Brain microvascular endothelial cell (primary cell): ENCODE results near the gene CES1.
"Not testable (repeated sequence)": the region's sequence is repeated elsewhere in the genome, so short reads cannot be mapped to it uniquely, and the experiment has no call there.

Experiments
- DNase-seq: peaks from one replicate; pipeline ENCODE4 v3.0.0-alpha.2; 2020
- H3K27ac ChIP-seq: fragments of 250-450 bp; sonication (Bioruptor Pico); 2 replicates; pipeline ENCODE4 v1.5.1; 2020; ENCODE audit warnings: mild to moderate bottlenecking, moderate library complexity
- H3K27me3 ChIP-seq: fragments of 250-450 bp; sonication (Bioruptor Pico); replicated peaks from 2 replicates; pipeline ENCODE4 v1.5.1; 2020; ENCODE audit warnings: mild to moderate bottlenecking
- H3K36me3 ChIP-seq: fragments of 250-450 bp; sonication (Bioruptor Pico); replicated peaks from 2 replicates; pipeline ENCODE4 v1.5.1; 2020; ENCODE audit warnings: mild to moderate bottlenecking
- H3K4me3 ChIP-seq: 2 replicates; pipeline ENCODE4 v1.5.1; 2011; ENCODE audit warnings: low read depth, mild to moderate bottlenecking, control low read depth, low read length, moderate library complexity
- in situ Hi-C: cut with HindIII; loops from 2 replicates; pipeline ENCODE4 v1.10.0; 2017; ENCODE audit warnings: low sequenced_read_pairs, low pct_ligation_motif_present
- TF ChIP-seq, protein P1 (sequence below): IDR thresholded peaks from 2 replicates; pipeline ENCODE4 v1.5.1; 2011; ENCODE audit warnings: low read depth, mild to moderate bottlenecking, moderate library complexity, low read length, control low read depth, inconsistent platforms; ENCODE audit errors: missing control alignments

Gene CES1

DNA sequence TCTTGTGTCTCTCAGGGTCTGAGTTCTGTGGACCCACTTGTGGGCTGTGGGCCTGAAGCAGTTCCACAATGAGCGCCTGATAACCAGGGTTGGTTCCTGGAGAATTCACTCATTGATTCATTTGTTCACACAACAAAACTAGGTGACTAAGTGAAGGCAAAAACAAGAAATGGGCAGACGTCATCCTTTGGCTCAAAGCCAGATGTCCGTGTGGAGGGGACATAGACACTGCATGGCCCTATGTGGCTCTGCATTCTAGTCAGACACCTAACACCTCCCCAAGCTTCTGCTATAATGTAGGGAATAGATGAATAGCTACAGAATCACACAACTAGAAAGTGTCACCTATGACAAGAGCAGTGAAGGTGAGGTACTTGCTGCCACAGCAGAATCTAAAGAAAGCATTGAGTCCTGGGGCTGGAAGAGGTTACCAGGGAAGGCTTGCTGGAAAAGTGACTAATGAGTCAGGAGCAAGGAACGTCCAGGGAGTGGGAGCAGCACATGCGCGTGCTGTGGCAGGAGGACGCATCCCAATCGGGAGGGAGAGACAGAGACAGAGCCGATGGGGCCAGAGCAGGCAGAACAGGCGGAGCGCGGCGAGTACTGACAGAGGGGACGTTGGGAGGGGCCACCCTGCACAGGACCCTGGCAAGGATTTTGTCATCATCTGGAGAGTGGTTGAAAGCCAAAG, 58.9 kb downstream of the CES1 start:
- in situ Hi-C loops, result no loop called here
- DNase-seq, result no peak

DNA sequence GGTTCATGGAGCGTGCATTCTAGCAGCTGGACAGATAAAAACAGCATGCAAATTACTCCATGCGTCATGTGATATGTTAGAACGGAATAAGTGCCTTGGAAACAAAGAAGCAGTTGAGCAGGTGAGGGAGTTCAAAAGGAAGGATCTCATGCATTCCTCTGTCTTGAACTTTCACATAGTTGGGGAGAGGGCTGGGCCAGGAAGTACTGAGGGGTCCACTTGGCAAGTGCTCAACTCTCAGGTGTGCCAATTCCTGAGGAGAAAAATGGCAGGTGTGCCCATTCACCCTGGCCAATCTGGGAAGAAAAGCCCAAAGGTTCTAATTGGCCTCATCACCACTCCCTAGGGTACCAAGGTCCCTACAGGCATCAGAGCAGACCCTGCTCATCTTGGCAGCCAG, 67.7 kb downstream of the CES1 start:
- no peaks in the 10 kb centered on the region for H3K36me3 ChIP-seq
- H3K4me3 ChIP-seq, result no peak overlapping the region
- TF ChIP-seq, protein P1, sequence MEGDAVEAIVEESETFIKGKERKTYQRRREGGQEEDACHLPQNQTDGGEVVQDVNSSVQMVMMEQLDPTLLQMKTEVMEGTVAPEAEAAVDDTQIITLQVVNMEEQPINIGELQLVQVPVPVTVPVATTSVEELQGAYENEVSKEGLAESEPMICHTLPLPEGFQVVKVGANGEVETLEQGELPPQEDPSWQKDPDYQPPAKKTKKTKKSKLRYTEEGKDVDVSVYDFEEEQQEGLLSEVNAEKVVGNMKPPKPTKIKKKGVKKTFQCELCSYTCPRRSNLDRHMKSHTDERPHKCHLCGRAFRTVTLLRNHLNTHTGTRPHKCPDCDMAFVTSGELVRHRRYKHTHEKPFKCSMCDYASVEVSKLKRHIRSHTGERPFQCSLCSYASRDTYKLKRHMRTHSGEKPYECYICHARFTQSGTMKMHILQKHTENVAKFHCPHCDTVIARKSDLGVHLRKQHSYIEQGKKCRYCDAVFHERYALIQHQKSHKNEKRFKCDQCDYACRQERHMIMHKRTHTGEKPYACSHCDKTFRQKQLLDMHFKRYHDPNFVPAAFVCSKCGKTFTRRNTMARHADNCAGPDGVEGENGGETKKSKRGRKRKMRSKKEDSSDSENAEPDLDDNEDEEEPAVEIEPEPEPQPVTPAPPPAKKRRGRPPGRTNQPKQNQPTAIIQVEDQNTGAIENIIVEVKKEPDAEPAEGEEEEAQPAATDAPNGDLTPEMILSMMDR, result no peak
- H3K27me3 ChIP-seq, result no peaks in the 10 kb centered on the region
- in situ Hi-C loops, result no loop called here
- H3K27ac ChIP-seq, result no peak overlapping the region
- no peak for DNase-seq

More for the DNA sequence above, 58.9 kb downstream of the CES1 start:
- Histone ChIP-seq H3K4me3 (no peak overlapping the region), H3K36me3 (no peaks in the 10 kb centered on the region), H3K27me3 (no peaks in the 10 kb centered on the region), H3K27ac (no peak overlapping the region)
- TF ChIP-seq, protein P1, result no peak

DNA sequence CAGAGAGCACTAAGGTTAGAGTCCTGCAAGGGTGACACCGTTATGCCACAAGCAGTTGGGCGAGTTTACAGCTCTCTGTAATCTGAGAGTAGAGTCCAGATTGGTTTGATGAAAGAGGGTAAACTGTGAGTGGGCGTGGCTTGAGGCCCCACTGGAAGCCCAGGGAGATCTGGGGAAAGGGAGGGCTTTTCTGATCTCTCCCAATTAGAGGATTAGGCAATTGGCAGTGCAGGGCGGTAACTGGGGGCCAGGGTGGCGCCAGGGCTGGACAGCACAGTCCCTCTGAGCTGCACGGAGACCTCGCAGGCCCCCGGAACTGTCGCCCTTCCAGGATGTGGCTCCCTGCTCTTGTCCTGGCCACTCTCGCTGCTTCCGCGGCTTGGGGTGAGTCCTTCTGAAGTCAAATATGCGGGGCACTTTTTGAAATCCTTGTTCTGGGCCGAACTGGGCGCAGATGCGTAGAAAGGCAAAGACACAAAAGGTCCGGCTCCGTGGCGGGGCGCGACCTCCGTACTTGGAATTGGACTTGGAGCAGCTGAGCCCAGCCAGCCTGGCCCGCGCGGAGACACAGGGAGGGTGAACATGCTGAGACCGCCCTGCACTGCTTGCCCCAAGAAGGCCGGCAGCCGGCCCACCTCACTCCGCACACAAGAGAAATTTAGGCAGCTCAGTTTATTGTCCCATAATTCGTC, 72.4 kb downstream of the CES1 start:
- H3K4me3 ChIP-seq, result no peak overlapping the region
- TF ChIP-seq, protein P1, result no peak
- in situ Hi-C loops, result no loop called here
- no peak for DNase-seq
- no peaks in the 10 kb centered on the region for H3K36me3 ChIP-seq
- H3K27ac ChIP-seq, result no peak overlapping the region
- H3K27me3 ChIP-seq, result no peaks in the 10 kb centered on the region

DNA sequence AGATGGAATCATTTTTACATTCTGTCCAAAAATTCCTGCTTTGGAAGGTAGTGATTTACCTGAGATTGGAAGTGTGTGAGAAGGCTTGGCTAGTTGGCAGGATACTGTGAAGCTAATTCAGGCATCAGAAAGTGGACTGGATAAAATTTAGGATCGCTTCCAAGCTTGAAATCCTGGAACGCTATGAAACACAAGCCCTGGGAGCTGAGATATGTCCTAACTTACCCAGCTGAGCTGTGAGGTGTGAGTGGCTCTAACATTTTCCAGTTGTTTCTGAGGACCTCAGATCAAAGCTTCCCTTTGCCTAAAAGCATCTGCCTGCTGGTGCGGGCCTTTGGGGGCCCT, 73.0 kb downstream of the CES1 start:
- in situ Hi-C loops, H3K4me3 ChIP-seq, DNase-seq, H3K27me3 ChIP-seq, H3K27ac ChIP-seq, H3K36me3 ChIP-seq: not testable (repeated sequence)

DNA sequence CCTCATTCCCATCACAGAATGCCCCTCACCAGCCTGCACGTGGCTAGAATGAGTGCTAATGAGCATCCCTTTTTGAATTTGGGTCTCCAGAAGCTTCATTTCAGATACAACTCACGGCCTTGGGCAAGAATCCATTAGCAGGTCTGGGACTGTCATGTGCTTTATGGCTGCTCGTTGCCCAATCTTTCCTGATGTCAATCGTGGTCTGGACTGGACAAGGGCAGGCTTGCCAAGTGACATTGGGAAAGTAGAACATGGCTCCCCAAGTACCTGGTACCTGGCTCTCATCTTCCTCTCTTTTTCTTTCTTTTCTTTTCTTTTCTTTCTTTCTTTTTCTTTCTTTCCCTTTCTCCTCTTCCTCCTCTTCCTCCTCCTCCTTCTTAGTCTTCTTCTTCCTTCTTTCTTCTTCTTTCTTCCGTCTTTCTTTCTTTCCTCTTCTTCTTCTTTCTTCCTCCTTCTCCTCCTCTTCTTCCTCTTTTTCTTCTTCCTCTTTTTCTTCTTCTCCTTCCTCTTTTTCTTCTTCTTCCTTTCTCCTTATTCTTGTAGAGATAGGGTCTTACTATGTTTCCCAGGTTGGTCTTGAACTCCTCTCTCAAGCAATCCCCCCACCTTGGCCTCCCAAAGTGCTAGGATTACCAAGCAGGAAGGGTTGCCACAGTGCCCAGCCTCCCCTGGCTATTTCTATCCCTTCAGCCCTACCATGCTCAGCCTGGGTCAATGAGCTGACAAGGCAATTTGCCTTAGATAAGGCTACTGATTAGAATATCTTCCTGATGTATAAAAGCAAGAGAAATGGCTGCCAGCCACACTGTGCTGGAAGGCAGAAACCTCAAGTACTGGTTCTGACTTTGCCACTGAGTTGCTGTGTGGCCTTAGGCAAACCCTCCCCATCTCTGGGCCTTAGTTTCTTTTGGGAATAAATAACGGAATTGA, 75.0 kb downstream of the CES1 start:
- H3K27me3 ChIP-seq, H3K4me3 ChIP-seq, DNase-seq, H3K27ac ChIP-seq, H3K36me3 ChIP-seq, in situ Hi-C loops: not testable (repeated sequence)

DNA sequence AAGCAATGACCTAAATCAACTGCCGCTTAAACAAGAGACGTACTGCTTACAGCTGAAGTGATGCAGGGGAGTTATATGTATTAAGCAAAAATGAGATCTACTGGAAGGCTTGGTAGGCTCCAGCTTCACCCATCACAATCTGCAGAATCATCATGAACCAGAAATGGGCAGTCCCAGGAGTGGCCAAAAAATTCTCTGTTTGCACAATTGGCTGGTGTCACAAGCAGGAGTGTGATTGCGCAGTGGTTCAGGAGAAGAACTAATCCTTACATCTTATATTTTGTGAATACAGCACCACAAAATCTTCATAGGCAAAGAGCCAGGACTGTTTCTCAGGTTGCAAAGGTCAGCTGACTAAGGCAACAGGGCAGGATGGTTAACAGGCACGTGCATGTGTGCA, 75.9 kb downstream of the CES1 start:
- H3K4me3 ChIP-seq, result no peak overlapping the region
- no peaks in the 10 kb centered on the region for H3K27me3 ChIP-seq
- TF ChIP-seq, protein P1, result no peak
- DNase-seq, result no peak
- H3K27ac ChIP-seq, result no peak overlapping the region
- in situ Hi-C loops, result no loop called here
- H3K36me3 ChIP-seq, result no peaks in the 10 kb centered on the region
